Kidney (tissue), 14 donors: ENCODE data around the gene ASB3. TPM values are rescaled to one million over a fixed set of nuclear protein-coding genes. Genes with fewer than 3 reads are reported as not detected.

Source experiments
- DNase-seq, 5 donors: peaks; one replicate each; pipeline ENCODE4 v3.0.0-alpha.2; 2013 to 2020
- FAIRE-seq: peaks from 2 replicates; lab custom pipeline; 2012; peaks lifted over from hg19 to GRCh38; lab: Jason Lieb, UNC
- H3K27ac ChIP-seq, 2 donors: one replicate each; pipeline ENCODE4 v1.7.0; 2013; ENCODE audit warnings: low read depth in 2 of 2, low read length in 2 of 2, inconsistent platforms in 1 of 2
- H3K27me3 ChIP-seq: one replicate; pipeline ENCODE4 v1.7.1; 2013; ENCODE audit warnings: low read length, inconsistent platforms; ENCODE audit not compliant: control insufficient read depth, insufficient read depth
- H3K36me3 ChIP-seq, 3 donors: one replicate each; pipeline versions ENCODE4 v1.7.0 to v1.7.1; 2013; ENCODE audit warnings: low read length in 3 of 3, control low read depth in 1 of 3, inconsistent platforms in 1 of 3; ENCODE audit not compliant: insufficient read depth in 3 of 3, control insufficient read depth in 2 of 3
- H3K4me1 ChIP-seq, 3 donors: one replicate each; pipeline versions ENCODE4 v1.7.0 to v1.7.1; 2013; ENCODE audit warnings: low read length in 3 of 3, inconsistent platforms in 1 of 3, low read depth in 1 of 3; ENCODE audit not compliant: control insufficient read depth in 2 of 3, insufficient read depth in 2 of 3
- H3K4me3 ChIP-seq, 3 donors: one replicate each; pipeline versions ENCODE4 v1.7.0 to v1.8.1; 2013; ENCODE audit warnings: low read length in 3 of 3, control low read depth in 1 of 3, inconsistent platforms in 1 of 3
- H3K9ac ChIP-seq, 3 donors: one replicate each; pipeline versions ENCODE4 v1.7.0 to v1.7.1; 2013; ENCODE audit warnings: low read length in 3 of 3, control low read depth in 1 of 3, inconsistent platforms in 1 of 3
- H3K9me3 ChIP-seq, 3 donors: one replicate each; pipeline versions ENCODE4 v1.7.0 to v1.7.1; 2013; ENCODE audit warnings: low read length in 3 of 3, control low read depth in 1 of 3, inconsistent platforms in 1 of 3; ENCODE audit not compliant: control insufficient read depth in 2 of 3, insufficient read depth in 1 of 3
- CTCF ChIP-seq: IDR thresholded peaks from 3 replicates; pipeline ENCODE4 v1.5.1; 2012; ENCODE audit warnings: mild to moderate bottlenecking, moderate library complexity, borderline replicate concordance; ENCODE audit not compliant: insufficient read depth; ENCODE audit errors: extremely low read depth
- intact Hi-C: fragments of 100-400 bp; cut with DNase I; formaldehyde crosslinking; loops from one replicate; pipeline ENCODE4 v1.11.1; 2022
- polyA plus RNA-seq: library from polyadenylated mRNA; stranded (reverse); fragments of 350-450 nt; fragmentation: Illumina TruSeq; extraction: RNeasy Lipid Tissue Mini Kit (QIAGEN cat#74804); gene quantifications from one replicate; pipeline ENCODE4 v1.2.3, GENCODE V29; 2014; ENCODE audit warnings: low read depth, low replicate concordance; ENCODE audit not compliant: insufficient read depth
- total RNA-seq: library from RNA; stranded (reverse); fragmentation: NEBNext Ultra II Directional; extraction: Animal tissue kit (Norgen Biotek cat#: 25700); gene quantifications from one replicate; pipeline ENCODE4 v1.2.1, GENCODE V29; 2021
- donor health status: control.
- donor health status: control.
- donor health status: control.
- donor health status: control.
- donor health status: control.
- donor health status: DM: yes; HTN: yes; CAD: no.
- donor health status: Normal renal cell carcinoma (clear cell type).

Gene ASB3
- total and polyA plus RNA-seq, 2 donors from 2014 or later = 8.0 to 20.1 TPM

- Histone ChIP-seq H3K4me3 (no peak overlapping the region), H3K36me3 (no peaks in the 10 kb centered on the region), H3K9ac (no peak overlapping the region), H3K9me3 (no peaks in the 10 kb centered on the region), H3K27me3 (no peaks in the 10 kb centered on the region), H3K27ac (no peak overlapping the region), H3K4me1 (no peaks in the 10 kb centered on the region)
- DNase-seq (no peak), FAIRE-seq (no peak)
- intact Hi-C loops = no loop called here
- no peak for TF ChIP-seq CTCF
These were observed 8.1 kb downstream of the ASB3 start for GRCh38 chr2:53778536-53779162.

GRCh38 chr2:53777134-53777533 is 9.6 kb downstream of the ASB3 start:
- Histone ChIP-seq H3K9ac (no peak overlapping the region), H3K27ac (no peak overlapping the region), H3K4me1 (no peaks in the 10 kb centered on the region), H3K36me3 (no peaks in the 10 kb centered on the region), H3K27me3 (no peaks in the 10 kb centered on the region), H3K4me3 (no peak overlapping the region), H3K9me3 (no peaks in the 10 kb centered on the region)
- intact Hi-C loops = no loop called here
- no peak for FAIRE-seq
- no peak for TF ChIP-seq CTCF
- DNase-seq = no peak

- intact Hi-C loops = no loop called here
- TF ChIP-seq CTCF = no peak
- DNase-seq (no peak), FAIRE-seq (no peak)
- Histone ChIP-seq H3K27ac (no peak overlapping the region), H3K27me3 (no peaks in the 10 kb centered on the region), H3K4me3 (no peak overlapping the region), H3K36me3 (no peaks in the 10 kb centered on the region), H3K9me3 (no peaks in the 10 kb centered on the region), H3K4me1 (peaks cover 0 to 4% (median 3%) of the 10 kb centered on the region in 3 donors), H3K9ac (no peak overlapping the region)
These were observed 16.5 kb downstream of the ASB3 start for GRCh38 chr2:53770264-53770663.
